Mononuclear cell (primary cell): ENCODE measurements around the gene AMZ2. TPM values are rescaled to one million over a fixed set of nuclear protein-coding genes. Genes with fewer than 3 reads are reported as not detected.

Experiments
- H3K27me3 ChIP-seq: 2 replicates; pipeline ENCODE4 v1.6.0; 2011; ENCODE audit warnings: low read length, control low read depth; ENCODE audit not compliant: insufficient read depth
- H3K4me1 ChIP-seq: 2 replicates; pipeline ENCODE4 v1.5.1; 2011; ENCODE audit warnings: mild to moderate bottlenecking, low read length, control low read depth; ENCODE audit not compliant: insufficient read depth
- H3K4me3 ChIP-seq: 2 replicates; pipeline ENCODE4 v1.5.1; 2011; ENCODE audit warnings: mild to moderate bottlenecking, low read length, moderate library complexity
- H3K9me3 ChIP-seq: 2 replicates; pipeline ENCODE4 v1.5.1; 2011; ENCODE audit warnings: low read depth, mild to moderate bottlenecking, control low read depth, low read length
- total RNA-seq: library from RNA; depleted of rRNA; stranded (reverse); fragments of >200 nt; gene quantifications from one replicate; pipeline ENCODE4 v1.2.3, GENCODE V29; 2012

AMZ2 gene
- total RNA-seq, 1 donor = 58.6 TPM

- H3K9me3 ChIP-seq = no peaks in the 10 kb centered on the region
- no peaks in the 10 kb centered on the region for H3K27me3 ChIP-seq
- H3K4me3 ChIP-seq = peak overlapping the region; percentile 88
- H3K4me1 ChIP-seq = peaks cover 76% of the 10 kb centered on the region
Observed at GRCh38 chr17:68290268-68290954, 42.6 kb downstream of the AMZ2 start.

DNA sequence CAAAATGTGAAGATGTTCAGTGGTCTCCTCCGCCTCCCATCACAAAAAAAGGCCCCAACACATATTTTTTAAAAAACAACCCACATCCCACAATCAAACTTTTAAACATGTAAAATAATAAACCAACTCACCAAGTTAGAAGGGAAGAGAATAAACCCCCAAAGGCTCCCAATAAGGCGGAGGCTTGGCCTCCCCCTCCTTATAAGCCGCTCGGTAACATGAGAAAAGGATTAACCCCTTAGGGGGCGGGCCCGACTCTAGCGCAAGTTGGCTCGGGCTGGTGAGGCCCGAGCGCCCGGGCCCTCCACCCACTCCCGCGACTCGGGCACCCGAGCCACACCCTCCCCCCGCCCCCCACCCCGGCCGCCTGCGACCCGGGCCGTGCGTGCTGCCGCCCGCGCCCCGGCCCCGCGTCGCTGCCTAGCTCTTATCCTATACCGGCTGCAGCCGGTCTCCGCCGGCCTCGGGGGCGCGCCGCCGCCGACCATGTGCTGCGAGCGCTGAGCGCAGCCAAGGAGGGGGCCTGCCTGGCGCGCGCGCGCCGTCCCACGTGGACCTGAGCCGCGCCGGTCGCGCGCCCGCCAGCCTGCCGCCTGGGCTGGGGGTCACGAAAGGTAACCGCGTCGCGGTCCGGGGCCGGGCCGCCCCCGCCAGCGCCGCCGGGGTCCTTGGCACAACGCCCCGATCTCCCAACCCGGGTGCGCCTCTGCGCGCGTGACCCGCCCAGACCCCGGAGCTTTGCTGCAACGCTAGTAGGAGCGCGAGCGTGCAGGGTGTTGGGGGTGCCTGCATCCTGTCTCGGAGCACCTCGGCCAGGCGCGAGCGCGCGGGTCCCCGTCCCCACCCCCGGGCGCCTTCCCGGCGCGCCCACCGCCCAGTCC, 43.4 kb downstream of the AMZ2 start, which contains the start of the genes ARSG and SLC16A6:
TSS of gene ARSG (plus strand) at position 541 of the 881 bp plus-strand sequence. CDS start 15,999 bp downstream, outside the sequence.
TSS of gene SLC16A6 (minus strand) at position 173 of the 881 bp plus-strand sequence. CDS start 12,807 bp downstream, outside the sequence.
- Histone ChIP-seq H3K27me3 (no peaks in the 10 kb centered on the region), H3K9me3 (no peaks in the 10 kb centered on the region), H3K4me1 (peaks cover 83% of the 10 kb centered on the region), H3K4me3 (peak within 1 kb of the TSS; percentile 88)

DNA sequence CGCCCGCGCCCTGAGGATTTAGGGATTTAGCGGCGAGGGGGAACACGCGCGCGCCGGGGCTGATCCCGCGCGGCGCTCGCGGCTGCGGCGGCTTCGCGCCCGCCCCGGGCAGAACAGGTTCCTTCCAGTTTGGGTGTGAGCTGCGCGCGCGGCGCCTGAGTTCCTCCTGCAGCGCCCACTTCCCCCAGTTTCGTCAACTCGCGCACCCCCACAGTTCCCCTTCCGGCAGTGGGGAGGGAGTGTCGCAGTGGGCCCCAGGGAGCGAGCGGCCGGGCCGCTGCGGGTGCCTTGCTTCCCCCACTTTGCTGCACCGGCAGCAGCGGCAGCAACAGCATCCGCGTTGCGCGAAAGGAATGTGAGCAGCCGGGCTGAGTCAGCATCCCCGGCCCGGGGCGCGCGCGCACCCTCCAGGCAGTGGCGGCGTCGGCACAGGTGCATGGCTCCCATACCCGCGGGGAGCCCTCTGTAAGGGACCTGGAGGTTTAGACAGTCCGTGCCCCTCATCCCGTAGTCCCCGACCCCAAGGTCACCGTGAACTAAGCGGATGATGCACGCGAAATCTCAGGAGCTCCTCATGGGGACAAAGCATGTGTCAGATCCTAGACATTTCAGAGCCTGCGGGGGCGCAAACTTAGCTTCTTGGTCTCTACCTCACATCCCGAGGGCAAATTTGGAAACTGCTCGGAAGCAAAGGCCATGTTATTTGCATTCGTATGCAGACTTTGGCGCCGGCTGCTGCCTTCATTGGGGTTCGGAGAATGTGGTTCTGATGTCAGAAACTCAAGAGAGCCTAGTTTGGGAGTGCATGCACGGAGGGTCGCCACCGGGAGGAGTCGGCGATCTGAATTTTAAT, 44.2 kb downstream of the AMZ2 start:
- no peaks in the 10 kb centered on the region for H3K9me3 ChIP-seq
- H3K4me3 ChIP-seq = peak overlapping the region; percentile 88
- H3K27me3 ChIP-seq = no peaks in the 10 kb centered on the region
- H3K4me1 ChIP-seq = peaks cover 86% of the 10 kb centered on the region

GRCh38 chr17:68292689-68293040, 44.8 kb downstream of the AMZ2 start:
- peak overlapping the region; percentile 88 for H3K4me3 ChIP-seq
- no peaks in the 10 kb centered on the region for H3K9me3 ChIP-seq
- H3K27me3 ChIP-seq = no peaks in the 10 kb centered on the region
- H3K4me1 ChIP-seq = peaks cover 86% of the 10 kb centered on the region

- Histone ChIP-seq H3K4me3 (no peak overlapping the region), H3K27me3 (no peaks in the 10 kb centered on the region), H3K9me3 (no peaks in the 10 kb centered on the region), H3K4me1 (peaks cover 86% of the 10 kb centered on the region)
Observed at GRCh38 chr17:68293490-68294195, 45.8 kb downstream of the AMZ2 start.

GRCh38 chr17:68294196-68294555, 46.3 kb downstream of the AMZ2 start:
- H3K4me1 ChIP-seq = peaks cover 82% of the 10 kb centered on the region
- no peak overlapping the region for H3K4me3 ChIP-seq
- H3K27me3 ChIP-seq = no peaks in the 10 kb centered on the region
- H3K9me3 ChIP-seq = no peaks in the 10 kb centered on the region

DNA sequence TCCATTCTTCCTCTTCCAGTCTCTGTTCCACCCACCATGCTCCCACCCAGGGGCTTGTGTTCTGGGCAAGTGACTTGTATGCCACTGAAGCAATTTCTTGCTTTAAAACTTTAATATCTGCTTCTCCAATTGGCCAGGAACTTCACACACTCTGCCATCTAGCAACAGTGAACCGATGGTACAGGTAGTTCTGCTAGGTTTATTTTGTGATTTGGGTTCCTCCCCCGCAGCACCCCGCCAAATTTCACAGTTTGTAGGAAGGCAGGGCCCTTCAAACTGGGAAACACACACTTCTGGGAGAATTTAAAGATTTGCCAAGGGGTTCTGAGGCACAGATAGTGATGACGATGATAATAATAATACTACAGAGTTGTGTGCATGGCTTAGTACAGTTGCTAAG, 46.8 kb downstream of the AMZ2 start:
- Histone ChIP-seq H3K27me3 (no peaks in the 10 kb centered on the region), H3K4me3 (no peak overlapping the region), H3K9me3 (no peaks in the 10 kb centered on the region), H3K4me1 (peaks cover 78% of the 10 kb centered on the region)

DNA sequence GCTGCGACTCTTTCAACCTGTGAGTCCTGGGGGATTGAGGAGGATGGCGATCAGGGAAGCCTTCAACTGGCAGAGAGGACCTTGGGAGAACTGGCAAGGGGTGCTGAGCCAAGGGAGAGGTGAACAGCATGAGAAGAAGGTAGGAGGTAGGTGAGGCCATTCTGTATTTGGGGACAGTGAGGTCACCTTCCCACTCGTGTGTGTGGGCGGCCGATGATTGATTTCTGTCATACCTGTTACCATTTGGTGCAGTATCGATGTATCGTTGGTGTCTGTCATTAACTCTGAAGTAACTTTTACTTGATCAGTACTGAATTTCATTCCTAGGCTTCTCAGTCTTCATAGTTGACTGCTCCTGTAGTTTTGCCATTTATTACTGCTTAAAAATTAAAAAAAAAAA, 47.2 kb downstream of the AMZ2 start:
- Histone ChIP-seq H3K4me1 (peaks cover 73% of the 10 kb centered on the region), H3K9me3 (no peaks in the 10 kb centered on the region), H3K4me3 (no peak overlapping the region), H3K27me3 (no peaks in the 10 kb centered on the region)

DNA sequence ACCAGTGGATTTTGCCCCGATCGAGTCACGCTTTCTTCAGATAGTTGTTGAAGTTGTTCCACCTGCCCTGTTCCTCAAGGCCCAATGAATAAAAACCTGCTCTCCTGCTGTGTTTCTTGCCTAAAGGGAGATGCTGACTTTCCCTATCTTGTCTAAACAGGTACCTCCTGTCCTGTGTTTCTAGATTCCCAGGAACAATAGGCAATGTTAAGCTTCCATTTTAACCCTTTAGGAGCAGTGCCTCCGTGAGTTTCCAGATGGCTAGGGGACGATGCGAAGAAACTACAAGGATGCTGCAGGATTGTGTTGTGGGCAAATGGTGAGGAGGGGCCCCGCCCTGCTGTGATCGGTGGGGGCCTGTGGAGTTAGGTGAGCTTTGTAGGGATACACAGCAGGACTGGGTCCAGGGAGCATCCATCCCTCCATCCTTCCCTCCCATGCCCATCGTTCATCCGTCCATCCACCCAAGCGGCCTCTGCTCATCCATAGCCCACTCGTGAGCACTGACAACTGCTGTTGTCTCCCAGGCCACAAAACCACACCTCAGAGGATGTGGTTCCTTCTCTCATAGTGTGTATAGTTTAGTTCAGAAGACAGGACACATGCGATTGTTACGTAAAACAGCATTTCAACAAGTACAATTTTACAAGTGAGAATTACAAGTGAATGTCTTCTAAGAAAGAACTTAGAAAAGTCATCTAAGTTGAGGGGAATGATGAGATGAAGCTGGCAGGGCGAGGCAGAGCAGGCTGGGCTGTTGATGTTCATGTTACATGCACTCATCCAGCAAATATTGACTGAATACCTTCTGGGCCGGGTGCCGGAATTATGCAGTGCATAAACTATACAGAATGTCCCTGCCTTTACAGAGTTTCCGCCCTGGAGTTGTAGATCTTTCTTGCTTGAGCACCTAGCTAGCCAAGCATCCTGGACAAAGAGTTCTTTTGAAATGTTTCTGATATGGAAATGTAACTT, 48.7 kb downstream of the AMZ2 start:
- Histone ChIP-seq H3K9me3 (no peaks in the 10 kb centered on the region), H3K4me1 (peaks cover 67% of the 10 kb centered on the region), H3K4me3 (no peak overlapping the region), H3K27me3 (no peaks in the 10 kb centered on the region)

DNA sequence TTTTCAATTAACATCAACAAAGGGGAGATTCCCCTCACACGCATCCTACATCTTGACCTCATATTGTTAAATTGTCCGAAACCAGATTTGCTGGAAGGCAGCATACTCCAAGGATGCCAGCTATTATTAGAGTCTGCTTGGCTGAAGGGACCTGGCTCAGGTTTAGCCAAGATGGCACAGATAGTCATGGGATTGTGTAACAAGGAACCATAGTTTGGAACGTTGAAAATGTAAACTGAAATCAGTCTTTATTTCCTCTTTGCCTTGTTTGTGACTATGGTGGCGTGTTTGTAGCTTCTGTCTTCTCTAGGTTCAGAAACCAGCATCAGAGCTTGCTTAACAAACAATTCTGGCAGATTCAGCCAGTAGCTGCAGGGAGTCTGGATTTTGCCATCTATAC, 49.4 kb downstream of the AMZ2 start:
- H3K4me1 ChIP-seq = peaks cover 65% of the 10 kb centered on the region
- no peak overlapping the region for H3K4me3 ChIP-seq
- no peaks in the 10 kb centered on the region for H3K27me3 ChIP-seq
- no peaks in the 10 kb centered on the region for H3K9me3 ChIP-seq

DNA sequence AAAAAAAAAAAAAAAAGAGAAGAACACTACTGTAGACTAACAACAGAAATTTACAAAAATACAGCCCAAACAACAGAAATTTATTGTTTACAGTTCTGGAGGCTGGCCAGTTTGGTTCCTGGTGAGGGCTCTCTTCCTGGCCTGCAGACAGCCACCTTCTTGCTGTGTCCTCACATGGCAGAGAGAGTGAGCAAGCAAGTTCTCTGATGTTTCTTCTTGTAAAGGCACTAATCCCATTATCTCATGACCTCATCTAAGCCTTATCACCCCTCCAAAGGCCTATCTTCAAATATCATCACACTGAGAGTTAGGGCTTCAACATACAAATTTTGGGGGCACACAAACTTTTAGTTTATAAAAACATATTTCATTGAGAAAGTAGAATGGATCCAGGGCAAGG, 50.8 kb downstream of the AMZ2 start:
- Histone ChIP-seq H3K27me3 (no peaks in the 10 kb centered on the region), H3K4me1 (peaks cover 51% of the 10 kb centered on the region), H3K9me3 (no peaks in the 10 kb centered on the region), H3K4me3 (no peak overlapping the region)

DNA sequence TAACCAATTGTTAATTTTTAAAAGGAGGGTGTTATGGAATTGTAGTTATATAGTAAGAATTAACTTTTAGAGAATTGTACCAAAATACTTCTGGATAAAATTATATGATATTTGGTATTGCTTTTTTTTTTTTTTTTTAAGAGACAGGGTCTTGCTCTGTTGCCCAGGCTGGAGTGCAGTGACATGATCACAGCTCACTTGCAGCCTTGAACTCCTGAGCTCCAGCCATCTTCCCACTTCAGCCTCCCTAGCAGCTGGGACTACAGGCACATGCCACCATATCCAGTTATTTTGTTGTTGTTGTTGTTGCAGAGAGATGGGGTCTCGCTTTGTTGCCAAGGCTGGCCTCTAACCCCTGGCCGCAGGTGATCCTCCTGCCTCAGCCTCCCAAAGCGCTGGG, 52.0 kb downstream of the AMZ2 start:
- Histone ChIP-seq H3K4me1 (peaks cover 48% of the 10 kb centered on the region), H3K27me3 (no peaks in the 10 kb centered on the region), H3K4me3 (no peak overlapping the region), H3K9me3 (no peaks in the 10 kb centered on the region)

DNA sequence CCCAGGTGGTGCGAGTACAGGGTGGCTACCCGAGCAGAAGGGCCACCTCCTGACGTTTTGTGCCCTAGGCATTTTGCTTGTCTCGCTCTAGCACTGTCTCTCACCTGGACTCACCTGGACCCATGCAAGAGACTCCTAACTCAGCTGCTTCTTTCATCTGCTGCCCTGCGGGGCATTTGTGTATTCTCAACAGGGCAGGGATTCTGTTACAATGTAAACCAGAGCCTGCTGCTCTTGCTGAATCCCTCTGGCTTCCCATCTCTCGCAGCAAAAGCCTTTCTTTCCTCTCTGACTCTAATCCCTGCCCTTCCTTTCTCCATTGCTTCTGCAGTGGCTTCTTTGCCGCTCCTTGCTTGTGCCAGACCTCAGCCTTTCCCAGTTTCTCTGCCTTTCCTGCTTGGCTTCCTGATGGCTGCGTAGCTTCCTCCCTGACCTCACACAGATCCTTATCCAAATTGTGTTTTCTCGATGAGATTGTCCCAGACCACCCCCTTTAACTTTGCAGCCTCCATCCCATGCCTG, 53.7 kb downstream of the AMZ2 start:
- Histone ChIP-seq H3K4me3 (no peak overlapping the region), H3K9me3 (no peaks in the 10 kb centered on the region), H3K4me1 (peaks cover 41% of the 10 kb centered on the region), H3K27me3 (no peaks in the 10 kb centered on the region)
